ENCODE results near the gene ANKRD13B.

The ANKRD13B gene

DNA sequence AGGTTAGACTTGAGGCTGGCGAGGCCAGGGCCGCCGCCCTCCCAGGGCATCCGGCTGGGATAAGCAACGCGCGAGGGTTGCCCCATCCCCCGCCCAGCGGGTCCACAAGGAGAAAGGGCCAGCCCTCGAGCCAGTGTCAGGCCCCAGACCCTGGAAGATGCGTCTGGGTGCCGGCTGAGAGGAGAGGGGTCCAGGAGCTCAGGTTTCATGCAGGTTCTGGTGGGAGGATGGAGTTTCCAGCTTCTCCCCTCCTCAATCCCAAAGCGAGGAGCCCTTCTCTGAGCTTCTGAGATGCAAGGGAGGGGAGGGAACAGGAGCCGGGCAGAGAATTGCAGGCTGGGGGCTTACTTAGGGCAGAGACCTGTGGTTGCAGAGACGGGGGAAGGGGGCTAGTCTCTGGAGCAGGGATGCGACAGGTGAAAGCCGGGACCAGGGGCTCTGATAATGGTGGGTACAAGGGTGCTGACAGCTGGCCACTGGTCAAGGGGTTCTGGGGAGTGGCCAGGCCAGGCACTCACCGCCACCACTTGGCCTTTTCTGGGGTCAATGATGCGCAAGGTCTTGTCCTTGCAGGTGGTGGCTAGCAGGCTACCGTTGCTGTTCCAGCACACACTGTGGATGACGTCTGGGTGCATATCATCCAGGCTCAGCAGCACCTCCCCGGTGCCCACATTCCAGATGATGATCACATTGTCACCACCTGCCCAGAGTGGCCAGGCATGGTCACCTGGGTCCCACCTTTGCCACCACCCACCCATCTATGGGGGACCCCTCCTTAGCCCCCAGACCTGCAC lies 25.5 kb downstream of the ANKRD13B start:
- no peak for DNase-seq

DNA sequence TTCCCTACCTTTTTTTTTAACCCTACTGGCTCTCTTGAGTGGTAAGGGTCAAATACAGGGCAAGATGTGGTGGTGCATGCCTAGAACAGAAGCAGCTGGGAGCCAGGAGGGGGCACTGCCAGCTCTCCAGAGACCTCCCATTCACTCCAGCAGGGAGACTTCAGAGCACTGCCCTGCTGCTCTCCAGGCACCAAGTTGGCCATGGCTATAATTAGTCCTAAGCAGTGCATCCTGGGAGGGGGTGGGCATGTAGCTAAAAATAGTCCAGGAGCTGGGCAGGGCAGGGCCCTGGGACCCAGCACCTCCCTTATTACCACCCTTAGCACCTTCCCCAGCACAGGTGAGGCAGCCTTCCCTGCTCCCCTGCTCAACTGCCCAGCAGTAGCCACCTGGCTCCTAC lies 26.3 kb downstream of the ANKRD13B start:
- no peak for DNase-seq

DNA sequence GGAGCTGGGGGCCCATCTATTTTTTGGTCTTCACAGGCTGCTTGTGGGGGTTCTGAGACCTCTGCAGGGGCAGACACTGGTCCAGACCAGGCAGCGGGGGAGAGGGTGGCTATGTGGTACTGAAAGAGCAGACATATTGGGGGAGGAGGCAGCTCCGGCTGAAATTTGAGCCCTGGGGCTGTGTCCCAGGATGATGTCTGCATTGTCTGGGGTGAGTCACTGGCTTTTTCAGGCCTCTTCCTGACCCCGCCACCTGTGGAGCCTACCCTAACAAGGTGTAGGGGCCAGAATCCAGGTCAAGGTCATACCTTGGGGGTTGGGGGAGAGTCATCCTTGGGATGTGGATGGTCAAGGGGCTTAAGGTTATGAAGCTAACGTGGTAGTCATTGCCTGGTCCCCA lies 27.3 kb downstream of the ANKRD13B start:
- DNase-seq: no peak

DNA sequence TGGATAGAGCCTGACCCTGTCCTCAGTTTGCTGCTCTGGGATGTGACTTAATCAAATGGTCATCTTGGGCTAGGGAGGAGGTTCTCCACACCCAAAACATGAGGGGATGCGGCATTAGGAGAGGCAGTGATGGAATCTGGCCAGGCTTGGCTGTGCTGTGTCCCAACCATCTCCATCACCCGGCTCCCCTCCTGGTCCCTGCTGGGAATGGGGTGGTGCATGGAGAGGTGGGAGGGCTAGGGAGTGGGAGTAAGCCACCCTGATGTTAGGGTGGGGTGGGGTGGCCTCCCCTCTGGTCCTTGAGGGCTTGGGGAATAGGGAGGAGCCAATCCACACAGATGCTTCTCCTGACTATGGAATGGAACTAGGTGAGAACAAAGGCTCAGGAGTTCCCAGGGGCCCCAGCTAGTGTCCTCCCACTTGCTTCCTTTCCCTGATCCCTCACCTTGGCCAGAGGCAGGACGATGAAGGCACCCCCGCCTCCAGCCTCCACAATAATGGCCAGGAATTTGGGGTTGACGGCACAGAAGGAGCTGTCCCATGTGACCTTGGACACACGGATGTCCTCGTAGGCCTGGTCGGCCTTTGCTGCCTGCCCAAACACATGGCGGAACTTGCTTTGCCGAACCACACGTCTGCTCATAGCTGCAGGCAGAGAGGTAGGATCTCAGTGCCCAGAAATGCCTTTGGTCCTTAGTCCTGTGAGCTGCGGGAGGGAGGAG lies 28.0 kb downstream of the ANKRD13B start:
- DNase-seq: no peak

- DNase-seq: no peak
Measured at GRCh38 chr17:29621751-29622194, 28.8 kb downstream of the ANKRD13B start.

GRCh38 chr17:29622337-29623282 lies 29.7 kb downstream of the ANKRD13B start, which contains the start of gene CORO6:
CORO6 (minus strand) TSS chr17:29622912; CDS start chr17:29621421, 1,491 bp downstream.
- no peak for DNase-seq

- no peak for DNase-seq
Measured at GRCh38 chr17:29623283-29623647, 30.3 kb downstream of the ANKRD13B start.

DNA sequence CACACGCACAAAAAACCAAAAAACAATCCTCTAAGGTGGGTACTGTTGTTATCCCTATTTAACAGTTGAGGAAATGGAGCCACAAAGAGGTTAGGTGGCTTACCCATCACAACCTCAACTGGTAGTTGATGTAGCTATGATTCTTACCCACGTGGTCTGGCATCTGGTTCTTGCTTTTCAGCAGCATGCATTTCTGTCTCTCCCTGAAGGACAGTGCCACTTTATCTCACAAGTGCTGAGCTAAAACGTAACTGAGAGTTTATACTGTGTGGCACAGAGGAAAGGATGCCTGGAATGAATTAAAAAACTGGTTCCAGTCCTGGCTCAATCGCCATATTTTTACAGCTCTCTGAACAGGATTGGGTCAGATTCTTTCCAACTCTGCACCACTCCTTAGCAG lies 31.7 kb downstream of the ANKRD13B start:
- no peak for DNase-seq

GRCh38 chr17:29625037-29625750 lies 32.3 kb downstream of the ANKRD13B start:
- no peak for DNase-seq

- no peak for DNase-seq
Measured at GRCh38 chr17:29627951-29628350, 35.0 kb downstream of the ANKRD13B start.

DNA sequence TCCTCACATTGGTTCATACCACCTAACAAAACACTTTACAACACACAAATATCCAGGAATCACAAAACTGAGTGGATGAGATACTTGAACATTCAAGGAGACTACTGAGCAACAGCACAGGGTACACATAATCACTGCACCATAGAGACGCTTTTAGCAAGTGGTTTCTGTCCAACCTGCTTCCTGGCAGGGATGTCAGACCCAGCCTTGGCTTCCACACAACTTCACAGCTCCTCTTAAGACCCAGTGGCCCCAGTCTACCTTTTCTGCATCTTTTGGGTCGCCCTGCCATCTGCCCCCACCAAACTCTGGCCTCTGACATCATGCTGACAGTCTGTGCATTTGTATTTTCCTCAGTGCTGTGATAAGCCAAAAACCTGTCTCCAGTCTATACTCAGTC lies 35.7 kb downstream of the ANKRD13B start:
- no peak for DNase-seq

DNA sequence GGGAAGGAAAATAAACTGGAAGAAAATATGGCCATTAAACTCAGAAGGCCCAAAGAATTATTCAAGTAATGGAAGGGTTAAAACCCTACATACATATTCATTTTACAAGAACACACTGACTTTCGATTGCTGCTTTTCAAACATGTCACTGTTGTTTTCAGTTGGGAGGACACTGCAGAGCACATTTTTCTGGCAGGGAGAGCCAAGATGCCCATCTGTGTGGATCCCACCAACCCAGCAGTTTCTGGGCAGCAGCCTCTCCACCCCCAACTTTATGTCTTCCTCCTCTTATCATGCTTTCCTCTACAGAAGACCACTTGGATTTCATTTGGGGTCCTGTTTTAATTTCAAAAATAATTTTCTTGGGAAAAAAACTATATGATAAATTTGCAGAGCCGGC lies 36.9 kb downstream of the ANKRD13B start:
- no peak for DNase-seq

GRCh38 chr17:29630630-29631193 lies 37.8 kb downstream of the ANKRD13B start:
- DNase-seq: no peak

DNA sequence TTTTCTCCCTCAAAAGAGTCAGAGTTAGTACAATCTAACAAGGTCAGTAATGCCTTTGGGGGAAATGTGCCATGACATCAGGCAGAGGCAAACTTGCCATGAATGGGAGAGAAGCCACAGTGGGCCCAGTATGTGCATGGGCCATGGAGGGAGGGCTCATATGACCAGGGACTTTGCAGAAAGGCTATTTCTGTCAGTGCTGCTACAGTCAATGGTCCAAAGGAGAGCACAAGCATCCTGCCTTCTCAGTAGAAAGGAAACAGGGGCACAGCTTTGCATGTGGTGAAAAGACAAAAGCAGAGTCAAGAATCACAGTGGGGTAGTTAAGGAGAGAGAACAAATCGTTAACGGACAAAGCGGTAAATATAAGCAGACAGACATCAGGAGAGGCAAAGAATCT lies 41.0 kb downstream of the ANKRD13B start:
- DNase-seq: no peak

DNA sequence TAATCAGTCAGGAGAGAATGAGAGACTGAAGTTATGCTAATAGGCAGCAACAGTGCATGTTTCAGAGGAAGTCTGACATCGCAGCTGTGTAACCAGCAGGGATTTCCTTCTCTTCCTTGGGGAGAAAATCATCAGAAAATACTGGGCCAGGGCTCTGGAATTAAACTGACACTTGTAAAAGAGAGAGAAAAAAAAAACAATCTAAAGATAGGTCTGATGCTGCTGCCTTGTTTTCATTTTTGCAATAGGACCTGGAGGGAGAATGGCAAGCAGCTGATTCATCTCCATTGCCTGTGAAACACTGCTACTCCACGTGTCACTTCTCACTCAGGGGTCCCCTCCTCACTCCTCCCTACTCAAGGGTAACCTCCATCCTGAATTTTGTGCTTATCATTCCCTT lies 47.5 kb downstream of the ANKRD13B start:
- DNase-seq: no peak

GRCh38 chr17:29640981-29641642 lies 48.2 kb downstream of the ANKRD13B start:
- DNase-seq: no peak

- peak; percentile 77 for DNase-seq
Measured at GRCh38 chr17:29642171-29642611, 49.3 kb downstream of the ANKRD13B start.

- DNase-seq: no peak
Measured at GRCh38 chr17:29643817-29644160, 50.9 kb downstream of the ANKRD13B start.

DNA sequence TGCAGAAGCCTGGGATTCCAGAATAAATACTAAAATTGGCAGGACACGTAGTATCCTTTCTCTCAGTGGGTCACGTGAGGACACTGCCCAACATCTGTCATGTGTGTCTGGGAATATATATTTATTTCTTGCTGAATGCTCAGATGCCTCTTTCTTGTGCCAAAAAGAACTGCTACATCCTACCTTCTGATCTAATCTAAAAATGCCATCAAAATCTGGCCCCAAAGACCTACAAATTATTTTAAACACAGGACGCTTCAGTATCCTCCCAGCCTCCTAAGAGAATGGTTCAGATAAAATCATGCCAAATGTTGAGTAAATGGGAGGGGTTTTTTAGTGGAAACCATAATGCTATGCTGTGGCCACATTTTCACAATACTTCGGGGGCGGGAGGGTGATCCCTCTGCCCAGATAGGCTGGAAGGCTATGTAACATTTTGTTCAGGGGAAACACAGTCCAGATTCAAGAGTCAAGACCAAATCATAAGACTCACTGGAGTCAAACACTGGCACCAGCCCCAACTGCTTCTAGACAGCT lies 52.7 kb downstream of the ANKRD13B start:
- DNase-seq: no peak

DNA sequence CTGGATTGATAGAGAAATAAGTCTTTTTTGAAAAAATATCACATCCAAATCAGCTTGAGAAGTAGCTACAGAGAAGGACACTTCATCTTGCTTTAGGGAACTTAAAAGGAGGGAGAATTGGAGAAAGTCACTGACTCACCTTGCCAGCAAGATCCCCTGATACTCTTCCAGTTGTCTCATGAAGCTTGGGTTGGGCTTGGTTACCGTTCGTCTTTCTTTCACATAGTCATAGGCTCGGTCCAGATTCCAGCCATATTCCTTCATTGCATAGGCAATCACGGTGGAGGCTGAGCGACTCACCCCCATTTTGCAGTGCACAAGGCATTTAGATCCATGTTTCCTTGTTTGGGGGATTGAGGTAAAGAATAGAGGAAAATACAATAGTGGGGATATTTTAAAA lies 55.1 kb downstream of the ANKRD13B start:
- no peak for DNase-seq

- no peak for DNase-seq
Measured at GRCh38 chr17:29649359-29649758, 56.4 kb downstream of the ANKRD13B start.

Data from NCI-H510A treated with DMSO at 0.1 percent for 48 hours (cell line).